ENCODE data around the gene WDR93.

Gene WDR93

DNA sequence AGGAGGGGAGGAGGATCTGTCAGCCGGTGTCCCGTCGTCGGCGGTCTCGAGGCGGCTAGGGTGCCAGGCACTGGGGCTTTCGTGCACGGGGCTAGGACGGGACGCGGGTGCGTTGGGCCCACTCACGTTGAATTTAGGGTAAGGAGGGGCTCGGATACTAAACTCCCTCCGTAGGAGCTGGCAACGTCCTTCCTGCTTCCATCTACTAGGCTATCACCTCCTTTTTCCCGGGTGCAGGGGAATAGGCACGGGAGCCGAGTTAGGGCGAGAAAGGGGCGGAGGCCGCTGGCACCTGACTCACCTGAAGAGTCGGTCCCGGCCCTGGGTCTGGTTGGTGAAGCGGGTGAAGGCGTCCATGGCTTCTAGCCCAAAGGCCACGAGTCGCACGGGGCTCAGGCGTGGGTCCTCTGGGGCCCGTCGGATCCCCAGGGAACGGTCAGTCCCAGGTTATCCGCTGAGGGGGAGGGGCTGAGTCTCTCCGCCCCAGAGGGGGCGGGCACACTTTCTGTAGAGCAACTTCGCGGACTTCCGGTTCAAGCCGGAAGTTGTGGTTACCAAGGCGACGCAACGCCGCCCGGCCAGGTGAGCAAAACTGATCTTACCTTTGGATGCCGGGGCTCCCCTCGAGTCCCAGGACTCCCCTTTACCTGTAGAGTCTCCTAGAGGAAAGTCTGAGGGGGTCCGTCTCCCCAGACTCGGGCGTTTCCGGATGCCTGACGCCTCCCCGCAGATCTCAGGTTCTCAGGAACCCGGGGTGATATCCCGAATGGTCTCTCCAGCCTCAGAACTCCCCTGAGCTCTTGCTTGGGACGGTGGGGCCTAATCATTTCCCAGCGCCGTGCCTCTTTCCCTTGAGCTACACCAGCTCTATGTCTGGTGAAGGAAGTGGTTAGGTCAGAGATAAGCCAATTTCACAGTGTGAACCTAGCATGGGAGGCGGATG is at the start of gene WDR93, which contains the start of gene PEX11A:
TSS of gene WDR93 (plus strand) at position 536 of the 943 bp plus-strand sequence. CDS start 10,936 bp downstream, outside the sequence.
TSS of gene PEX11A (minus strand) at position 479 of the 943 bp plus-strand sequence. CDS start at position 357, 122 bp downstream.
- H3K4me3 ChIP-seq (replicated peaks in 1 of 2; ENCODE audit: low read depth in 2 of 2, low read length in 2 of 2): peak within 1 kb of the TSS; percentile 79 to 91
- DNase-seq (ENCODE audit: low read depth in 2 of 2): peak; percentile 60 to 78
- no peak for TF ChIP-seq CTCF (IDR thresholded peaks at IDR 0.05; ENCODE audit: low read depth, low read length)

DNA sequence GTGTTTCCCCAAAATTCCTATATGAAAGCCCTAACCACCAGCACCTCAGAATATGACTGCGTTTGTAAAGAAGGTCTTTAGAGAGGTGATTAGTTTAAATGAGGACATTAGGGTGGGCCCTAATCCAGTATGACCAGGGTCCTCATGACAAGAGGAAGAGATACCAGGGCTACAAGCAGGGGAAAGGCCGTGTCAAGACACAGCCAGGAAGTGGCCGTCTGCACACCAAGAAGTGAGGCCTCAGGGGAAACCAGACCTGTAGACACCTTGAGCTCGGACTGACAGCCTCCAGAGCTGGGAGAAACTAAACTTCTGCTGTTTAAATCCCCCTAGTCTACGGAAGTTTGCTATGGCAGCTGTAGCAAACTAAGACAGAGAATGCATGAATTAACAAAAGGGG is 49.6 kb upstream of the WDR93 start:
- DNase-seq (ENCODE audit: low read depth in 2 of 2): no peak
- TF ChIP-seq CTCF (IDR thresholded peaks at IDR 0.05; ENCODE audit: low read depth, low read length): no peak

GRCh38 chr15:89642106-89642505 is 48.5 kb upstream of the WDR93 start:
- no peak for TF ChIP-seq CTCF (IDR thresholded peaks at IDR 0.05; ENCODE audit: low read depth, low read length)
- no peak overlapping the region for H3K4me3 ChIP-seq (replicated peaks in 1 of 2; ENCODE audit: low read depth in 2 of 2, low read length in 2 of 2)
- no peak for DNase-seq (ENCODE audit: low read depth in 2 of 2)

More for the DNA sequence above, 49.6 kb upstream of the WDR93 start:
- H3K4me3 ChIP-seq (replicated peaks in 1 of 2; ENCODE audit: low read depth in 2 of 2, low read length in 2 of 2): no peak overlapping the region

GRCh38 chr15:89645680-89646079 is 44.9 kb upstream of the WDR93 start:
- TF ChIP-seq CTCF (IDR thresholded peaks at IDR 0.05; ENCODE audit: low read depth, low read length): no peak
- H3K4me3 ChIP-seq (replicated peaks in 1 of 2; ENCODE audit: low read depth in 2 of 2, low read length in 2 of 2): no peak overlapping the region
- no peak for DNase-seq (ENCODE audit: low read depth in 2 of 2)

DNA sequence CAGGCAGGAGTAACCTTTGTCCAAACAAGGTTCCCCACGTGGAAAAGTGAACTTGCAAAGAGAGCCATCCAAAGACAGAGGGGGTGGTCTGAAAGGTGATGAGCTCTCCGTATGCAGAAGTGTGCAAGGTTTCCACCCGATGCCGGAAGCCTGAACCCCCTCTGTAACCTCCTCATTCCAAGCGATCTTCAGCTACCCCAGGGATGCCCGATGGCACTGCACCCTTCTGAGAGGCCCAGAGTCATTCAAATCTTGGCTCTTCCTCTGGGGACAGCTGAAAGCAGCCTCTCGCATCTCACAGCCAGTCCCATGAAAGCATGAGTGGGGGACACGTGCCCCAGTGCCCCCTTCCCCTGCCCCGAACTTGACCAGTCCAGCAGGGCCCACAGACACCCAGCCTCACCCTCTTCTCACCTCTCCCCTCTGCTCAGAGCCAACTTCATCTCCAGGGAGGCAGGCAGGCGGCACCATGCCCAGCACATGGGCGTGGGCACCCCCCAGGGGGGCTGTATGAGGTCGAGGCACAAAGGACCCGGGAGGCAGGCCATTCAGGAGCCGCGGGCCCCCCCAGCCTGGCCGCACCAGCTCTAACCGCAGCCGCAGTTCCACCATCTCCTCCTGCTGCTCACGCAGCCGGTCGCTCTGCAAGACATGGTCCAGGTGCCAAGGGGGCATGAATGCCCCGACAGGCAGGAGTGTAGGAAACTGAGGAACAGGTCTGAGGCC is 44.0 kb upstream of the WDR93 start:
- no peak overlapping the region for H3K4me3 ChIP-seq (replicated peaks in 1 of 2; ENCODE audit: low read depth in 2 of 2, low read length in 2 of 2)
- TF ChIP-seq CTCF (IDR thresholded peaks at IDR 0.05; ENCODE audit: low read depth, low read length): no peak
- DNase-seq (ENCODE audit: low read depth in 2 of 2): no peak

GRCh38 chr15:89647191-89647851 is 43.3 kb upstream of the WDR93 start:
- DNase-seq (ENCODE audit: low read depth in 2 of 2): peak; percentile 67 to 72
- peak; percentile 92 for TF ChIP-seq CTCF (IDR thresholded peaks at IDR 0.05; ENCODE audit: low read depth, low read length)
- no peak overlapping the region for H3K4me3 ChIP-seq (replicated peaks in 1 of 2; ENCODE audit: low read depth in 2 of 2, low read length in 2 of 2)

All from cardiac fibroblast (primary cell).